T-helper 17 cell (primary cell): ENCODE data around the gene ANKRD2. TPM values are rescaled to one million over a fixed set of nuclear protein-coding genes. Genes with fewer than 3 reads are reported as not detected.
A peak's percentile ranks its signal among the peaks of the same experiment; 100 is the strongest.
"Not testable (repeated sequence)": the region's sequence is repeated elsewhere in the genome, so short reads cannot be mapped to it uniquely, and the experiment has no call there.

ENCODE experiments used
- ATAC-seq: fragments of 150-1000 bp; cut with Tn5 transposase; 2 replicates; pipeline ENCODE4 v1.10.0; 2021; ENCODE audit warnings: mild to moderate bottlenecking, moderate library complexity
- DNase-seq, 3 donors: peaks; one replicate each; pipeline versions ENCODE4 v3.0.0 to v3.0.0-alpha.2; 2020 to 2021
- H3K9me3 ChIP-seq: one replicate; pipeline ENCODE4 v1.7.0; 2013; ENCODE audit warnings: low read length, mild to moderate bottlenecking; ENCODE audit not compliant: control insufficient read depth, poor library complexity, severe bottlenecking
- H3K27ac Mint-ChIP-seq: one replicate; pipeline ENCODE4 v1.8.0; 2022; ENCODE audit warnings: mild to moderate bottlenecking, moderate library complexity, mixed read lengths
- H3K27me3 Mint-ChIP-seq: one replicate; pipeline ENCODE4 v1.8.0; 2022; ENCODE audit warnings: mixed read lengths
- H3K36me3 Mint-ChIP-seq: one replicate; pipeline ENCODE4 v1.8.0; 2022; ENCODE audit warnings: low read depth, mixed read lengths
- H3K4me1 Mint-ChIP-seq: one replicate; pipeline ENCODE4 v1.8.0; 2022; ENCODE audit warnings: mild to moderate bottlenecking, mixed read lengths
- H3K4me3 Mint-ChIP-seq: one replicate; pipeline ENCODE4 v1.8.0; 2022; ENCODE audit warnings: mild to moderate bottlenecking, moderate library complexity, mixed read lengths
- total RNA-seq, 4 donors: library from RNA in 2 of 4; stranded (reverse) in 2 of 4; gene quantifications; one replicate each; pipeline ENCODE4 v1.2.3 and lab custom pipeline; 2022 to 2026

ANKRD2 gene, protein sequence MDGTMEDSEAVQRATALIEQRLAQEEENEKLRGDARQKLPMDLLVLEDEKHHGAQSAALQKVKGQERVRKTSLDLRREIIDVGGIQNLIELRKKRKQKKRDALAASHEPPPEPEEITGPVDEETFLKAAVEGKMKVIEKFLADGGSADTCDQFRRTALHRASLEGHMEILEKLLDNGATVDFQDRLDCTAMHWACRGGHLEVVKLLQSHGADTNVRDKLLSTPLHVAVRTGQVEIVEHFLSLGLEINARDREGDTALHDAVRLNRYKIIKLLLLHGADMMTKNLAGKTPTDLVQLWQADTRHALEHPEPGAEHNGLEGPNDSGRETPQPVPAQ
- not detected for total RNA-seq
- 0 to 0.23 reads per million in 2 donors for total RNA-seq (lab: John Stamatoyannopoulos, UW)

DNA sequence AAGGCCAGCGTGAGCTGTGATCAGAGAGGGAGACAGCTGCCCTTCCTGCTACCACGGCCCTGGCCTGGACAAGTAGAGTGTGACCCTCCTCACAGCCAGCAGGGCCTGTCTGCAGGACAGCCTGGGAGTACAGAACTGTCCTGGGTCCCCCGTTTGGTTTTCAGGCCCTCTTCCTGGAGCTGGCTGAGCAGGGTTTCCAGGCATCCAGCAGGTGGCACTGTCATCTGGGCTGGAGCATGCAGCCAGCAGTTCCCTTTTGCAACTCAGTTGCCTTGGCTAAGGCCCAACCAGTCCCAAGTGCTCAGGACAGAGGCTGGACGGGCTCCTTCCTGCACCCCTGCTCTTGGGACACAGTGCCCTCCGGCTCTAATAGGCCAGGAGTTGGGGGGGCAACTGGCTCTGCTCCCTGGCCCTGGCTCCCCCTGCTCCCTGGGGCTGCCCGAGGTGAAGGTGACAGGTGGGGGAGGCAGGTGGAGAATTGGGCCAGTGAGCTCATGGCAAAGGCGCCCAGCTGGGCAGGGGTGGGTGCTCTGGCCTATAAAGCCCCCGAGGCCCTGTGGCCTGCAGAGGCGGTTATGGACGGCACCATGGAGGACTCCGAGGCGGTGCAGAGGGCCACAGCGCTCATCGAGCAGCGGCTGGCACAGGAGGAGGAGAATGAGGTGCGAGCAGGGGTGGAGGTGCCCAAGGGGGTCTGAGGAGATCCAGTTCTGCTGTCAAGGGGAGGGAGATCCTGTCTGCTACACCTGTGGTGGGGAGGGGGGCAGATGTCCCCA is at the start of gene ANKRD2:
Gene ANKRD2, plus strand, starts transcription at position 566 of the 776 bp plus-strand sequence. Its CDS starts 10 bp downstream, at position 576.
- Mint-ChIP-seq H3K27me3 (no peaks in the 10 kb centered on the region), H3K27ac (no peak within 1 kb of the TSS), H3K36me3 (no peaks in the 10 kb centered on the region), H3K4me3 (no peak within 1 kb of the TSS), H3K4me1 (no peaks in the 10 kb centered on the region)
- no peaks in the 10 kb centered on the region for H3K9me3 ChIP-seq
- DNase-seq (peak in 1 of 3 donors; percentile 34), ATAC-seq (peak; percentile 72)

DNA sequence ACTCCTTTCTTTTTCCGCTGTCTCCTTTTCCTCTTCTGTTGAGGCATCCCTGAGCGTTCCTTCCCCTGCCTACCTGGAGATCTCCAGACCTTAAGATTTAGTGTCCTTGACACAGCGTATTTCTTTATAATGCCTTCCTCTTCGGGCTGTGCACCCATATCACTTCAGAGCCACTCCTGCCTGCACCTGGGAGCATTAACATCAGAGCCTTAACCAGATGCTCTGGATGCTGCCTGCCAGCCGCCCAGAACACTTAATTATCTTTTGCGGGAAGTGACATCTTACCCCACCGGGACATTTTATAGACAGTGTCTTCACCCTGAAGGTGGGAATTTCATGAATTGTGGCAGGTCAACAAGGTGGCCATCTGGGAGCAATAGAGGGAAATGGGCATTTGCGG is 49.6 kb upstream of the ANKRD2 start:
- DNase-seq (no peak), ATAC-seq (no peak)
- Mint-ChIP-seq H3K4me1 (peaks cover 3% of the 10 kb centered on the region), H3K27ac (peak overlapping the region; percentile 47), H3K4me3 (no peak overlapping the region), H3K36me3 (no peaks in the 10 kb centered on the region), H3K27me3 (peaks cover 31% of the 10 kb centered on the region)
- no peaks in the 10 kb centered on the region for H3K9me3 ChIP-seq

DNA sequence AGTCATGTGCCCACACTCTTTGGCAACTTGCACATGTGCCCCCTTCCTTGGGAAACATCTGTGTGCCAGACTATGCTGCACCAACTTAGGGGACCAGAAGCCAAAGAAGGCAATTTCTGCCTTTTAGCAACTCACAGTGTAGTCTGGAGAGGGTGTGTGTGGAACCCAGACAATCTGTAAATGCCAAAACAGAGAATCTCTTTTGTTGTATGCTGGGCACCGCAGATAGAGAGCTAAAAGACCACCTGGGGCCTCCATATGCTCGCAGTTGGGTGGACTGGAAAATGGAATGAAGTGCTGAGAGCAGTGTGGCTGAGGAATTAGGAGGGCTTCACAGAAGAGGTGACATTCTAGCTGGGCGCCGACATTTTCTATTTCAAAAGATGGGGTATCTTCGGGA is 47.5 kb upstream of the ANKRD2 start:
- Mint-ChIP-seq H3K27me3 (peaks cover 19% of the 10 kb centered on the region), H3K4me1 (peaks cover 5% of the 10 kb centered on the region), H3K36me3 (peaks cover 3% of the 10 kb centered on the region), H3K4me3 (no peak overlapping the region), H3K27ac (no peak overlapping the region)
- DNase-seq: no peak
- H3K9me3 ChIP-seq: no peaks in the 10 kb centered on the region
- no peak for ATAC-seq

DNA sequence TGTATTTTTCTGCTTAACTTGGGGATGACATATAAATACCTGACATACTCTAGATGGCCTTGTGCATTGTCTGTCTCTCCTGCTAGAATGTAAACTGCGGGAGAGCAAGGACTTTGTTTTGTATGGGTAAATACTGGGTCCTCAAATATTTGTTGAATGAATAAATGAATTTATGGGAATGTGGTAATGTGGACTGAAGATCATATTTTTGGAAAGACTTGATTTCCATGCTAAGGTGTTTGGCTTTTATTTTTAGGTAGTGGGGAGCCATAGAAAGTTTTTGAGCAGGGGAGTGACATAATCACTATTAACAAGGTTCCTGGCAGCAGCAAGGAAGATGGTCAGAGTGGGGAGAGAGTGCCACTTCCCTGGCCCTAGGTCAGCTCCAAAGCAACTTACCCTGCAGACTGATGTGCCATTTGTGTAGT is 46.9 kb upstream of the ANKRD2 start:
- H3K27me3 Mint-ChIP-seq: peaks cover 19% of the 10 kb centered on the region
- no peaks in the 10 kb centered on the region for H3K9me3 ChIP-seq
- no peak for ATAC-seq

DNA sequence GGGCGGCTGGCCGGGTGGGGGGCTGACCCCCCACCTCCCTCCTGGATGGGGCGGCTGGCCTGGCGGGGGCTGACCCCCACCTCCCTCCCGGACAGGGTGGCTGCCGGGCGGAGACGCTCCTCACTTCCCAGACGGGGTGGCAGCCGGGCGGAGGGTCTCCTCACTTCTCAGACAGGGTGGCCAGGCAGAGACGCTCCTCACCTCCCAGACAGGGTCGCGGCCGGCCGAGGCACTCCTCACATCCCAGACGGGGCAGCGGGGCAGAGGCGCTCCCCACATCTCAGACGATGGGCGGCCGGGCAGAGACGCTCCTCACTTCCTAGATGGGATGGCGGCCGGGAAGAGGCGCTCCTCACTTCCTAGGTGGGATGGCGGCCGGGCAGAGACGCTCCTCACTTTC is 43.7 kb upstream of the ANKRD2 start:
- not testable (repeated sequence) for H3K4me1 Mint-ChIP-seq, H3K9me3 ChIP-seq, DNase-seq, H3K27me3 Mint-ChIP-seq, ATAC-seq, H3K4me3 Mint-ChIP-seq, H3K27ac Mint-ChIP-seq, H3K36me3 Mint-ChIP-seq

More for the DNA sequence above, 46.9 kb upstream of the ANKRD2 start:
- DNase-seq: no peak
- Mint-ChIP-seq H3K4me1 (peaks cover 5% of the 10 kb centered on the region), H3K36me3 (peaks cover 3% of the 10 kb centered on the region), H3K27ac (no peak overlapping the region), H3K4me3 (no peak overlapping the region)

DNA sequence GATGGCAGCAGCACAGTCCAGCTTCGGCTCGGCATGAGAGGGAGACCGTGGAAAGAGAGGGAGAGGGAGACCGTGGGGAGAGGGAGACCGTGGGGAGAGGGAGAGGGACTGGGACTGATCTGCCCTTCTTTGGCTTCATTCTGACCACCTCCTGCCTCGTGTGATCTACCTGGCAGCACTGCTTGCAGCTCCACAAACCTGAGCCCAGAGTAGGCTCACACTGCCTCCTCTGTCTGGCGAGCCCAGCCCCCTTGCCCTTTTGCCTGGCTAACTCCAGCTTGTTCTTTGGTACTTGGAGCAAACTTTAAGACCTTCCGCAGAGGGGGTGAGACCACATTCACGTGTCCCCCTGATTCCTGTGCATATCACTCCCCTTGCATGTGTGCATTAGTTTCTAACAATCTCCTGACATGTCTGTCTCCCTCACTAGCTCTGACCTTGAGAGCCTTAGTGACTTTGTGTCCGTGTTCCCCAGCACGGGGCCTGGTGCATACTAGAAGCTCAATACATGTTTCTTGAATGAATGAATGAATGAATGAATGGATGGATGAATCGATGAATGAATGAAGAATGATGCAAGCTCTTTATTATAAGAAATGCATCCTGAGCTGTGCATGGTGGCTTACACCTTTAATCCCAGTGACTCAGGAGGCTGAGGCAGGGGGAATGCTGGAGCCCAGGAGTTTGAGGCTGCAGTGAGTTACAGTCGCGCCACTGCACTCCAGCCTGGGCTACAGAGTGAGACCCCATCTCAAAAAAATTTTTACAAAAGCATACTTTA is 42.7 kb upstream of the ANKRD2 start:
- Mint-ChIP-seq H3K27ac (no peak overlapping the region), H3K36me3 (peaks cover 3% of the 10 kb centered on the region), H3K4me3 (no peak overlapping the region), H3K27me3 (peaks cover 1% of the 10 kb centered on the region), H3K4me1 (peaks cover 2% of the 10 kb centered on the region)
- H3K9me3 ChIP-seq: no peaks in the 10 kb centered on the region
- no peak for DNase-seq
- no peak for ATAC-seq

DNA sequence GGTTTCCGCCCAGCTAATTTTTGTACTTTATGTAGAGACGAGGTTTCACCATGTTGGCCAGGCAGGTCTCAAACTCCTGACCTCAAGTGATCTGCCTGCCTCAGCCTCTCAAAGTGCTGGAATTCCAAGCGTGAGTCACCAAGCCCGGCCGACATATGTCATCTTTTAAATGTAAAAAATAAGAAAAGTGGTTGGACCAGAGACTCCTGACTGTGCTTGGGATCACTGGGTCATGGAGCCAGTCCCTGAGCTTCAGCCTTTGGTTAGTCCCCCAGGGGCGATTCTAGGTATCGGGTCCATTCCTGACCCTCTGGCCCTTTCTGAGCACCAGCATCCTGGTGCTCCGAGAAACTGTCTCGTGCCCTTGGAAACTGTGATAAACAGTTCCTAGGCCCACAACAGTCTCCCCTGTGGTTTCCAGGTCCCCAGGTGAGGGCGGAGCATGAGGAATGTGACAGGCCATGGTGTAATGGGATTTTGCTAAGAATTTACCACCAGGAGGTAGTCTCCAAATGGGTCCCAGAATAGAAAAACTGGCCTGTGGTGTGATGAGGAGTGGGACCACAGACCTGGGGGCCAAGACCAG is 41.1 kb upstream of the ANKRD2 start:
- Mint-ChIP-seq H3K27ac (no peak overlapping the region), H3K27me3 (no peaks in the 10 kb centered on the region), H3K4me1 (peaks cover 2% of the 10 kb centered on the region), H3K4me3 (no peak overlapping the region), H3K36me3 (peaks cover 3% of the 10 kb centered on the region)
- no peak for ATAC-seq
- no peaks in the 10 kb centered on the region for H3K9me3 ChIP-seq
- DNase-seq: no peak

DNA sequence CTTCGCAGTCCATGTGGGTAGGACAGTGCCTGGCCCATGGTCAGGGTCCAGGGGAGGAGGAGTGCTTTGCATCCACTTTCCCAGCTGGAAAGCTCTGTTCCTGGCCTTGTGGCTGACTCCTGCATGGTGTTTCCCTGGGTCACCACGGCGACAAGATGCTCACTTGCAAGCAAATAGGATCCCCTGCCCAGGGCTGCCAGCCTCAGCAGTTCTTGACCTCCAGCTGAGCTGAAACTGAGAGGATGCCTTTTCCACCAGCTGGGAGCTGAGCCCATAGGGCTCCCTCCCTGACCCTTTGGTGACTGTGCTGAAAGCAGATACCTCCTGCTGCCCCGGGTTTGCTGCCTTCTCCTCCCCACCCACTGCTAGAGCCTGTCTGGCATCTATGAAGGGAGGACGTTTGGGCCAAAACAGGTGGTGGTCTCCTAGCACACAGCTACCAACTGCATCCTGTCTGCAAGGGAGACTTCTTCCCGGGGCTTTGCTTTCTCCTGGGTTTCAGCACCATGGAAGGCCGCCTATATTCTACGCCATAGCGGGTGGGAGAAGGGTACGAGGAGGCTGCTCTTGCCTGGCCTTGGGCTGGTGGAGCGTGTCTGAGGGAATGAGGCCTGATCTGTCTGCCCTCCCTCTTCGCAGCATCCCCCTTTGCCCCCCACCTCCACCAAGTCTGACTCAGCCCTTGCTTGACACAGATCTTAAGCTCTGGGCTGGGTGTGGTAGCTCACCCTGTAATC is 39.5 kb upstream of the ANKRD2 start:
- Mint-ChIP-seq H3K4me1 (peaks cover 2% of the 10 kb centered on the region), H3K4me3 (no peak overlapping the region), H3K27me3 (no peaks in the 10 kb centered on the region), H3K27ac (no peak overlapping the region), H3K36me3 (peaks cover 4% of the 10 kb centered on the region)
- no peaks in the 10 kb centered on the region for H3K9me3 ChIP-seq
- ATAC-seq (no peak), DNase-seq (no peak)

DNA sequence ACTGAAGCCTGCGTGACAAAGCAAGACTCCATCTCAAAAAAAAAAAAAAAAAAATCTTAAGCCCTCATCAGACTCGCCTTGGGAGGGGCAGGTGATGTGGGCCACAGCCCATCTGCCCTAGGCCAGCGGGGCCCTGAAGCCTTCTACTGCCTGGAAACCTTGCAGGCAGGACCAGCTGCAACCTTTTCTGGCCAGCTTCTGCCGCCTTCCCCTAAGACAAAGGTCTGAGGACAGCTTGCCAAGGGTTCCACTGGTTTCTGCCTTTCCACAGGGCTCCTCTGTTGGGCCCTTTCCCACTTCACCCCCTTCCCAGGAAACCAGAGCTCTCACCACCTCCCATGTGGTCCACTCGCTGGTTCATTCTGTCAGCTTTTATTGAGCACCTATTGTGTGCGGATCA is 38.7 kb upstream of the ANKRD2 start:
- Mint-ChIP-seq H3K4me3 (no peak overlapping the region), H3K27me3 (no peaks in the 10 kb centered on the region), H3K36me3 (peaks cover 4% of the 10 kb centered on the region), H3K27ac (no peak overlapping the region), H3K4me1 (peaks cover 2% of the 10 kb centered on the region)
- H3K9me3 ChIP-seq: no peaks in the 10 kb centered on the region
- ATAC-seq: no peak
- DNase-seq: no peak

DNA sequence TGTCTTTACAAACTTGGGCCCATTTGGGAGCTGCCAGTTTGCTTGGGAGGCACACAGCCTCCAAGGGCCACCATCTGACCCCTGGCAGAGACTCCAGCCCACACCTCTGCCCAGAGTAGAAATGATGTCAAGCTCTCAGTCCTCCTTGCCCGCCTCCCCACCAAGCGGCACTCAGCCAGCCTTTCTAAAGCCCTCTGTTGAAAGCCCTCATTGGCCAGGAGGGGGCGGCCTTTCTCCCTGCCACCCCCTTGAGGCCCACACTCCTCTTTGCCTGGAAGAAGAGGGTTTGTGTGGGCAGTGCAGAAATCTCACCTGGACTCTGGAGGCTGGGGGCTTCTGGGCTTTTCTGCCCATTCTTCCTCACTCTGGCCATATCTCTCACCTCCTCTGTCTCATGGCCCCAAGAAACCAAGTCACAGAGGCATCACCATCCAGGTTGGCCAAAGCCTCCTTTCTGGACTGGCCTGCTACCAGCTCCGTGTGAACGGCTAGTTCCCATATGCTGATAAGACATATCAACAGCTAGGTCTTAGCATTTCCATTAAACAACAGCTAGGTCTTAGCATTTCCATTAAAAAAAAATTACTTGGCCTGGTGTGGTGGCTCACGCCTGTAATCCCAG is 37.7 kb upstream of the ANKRD2 start:
- H3K9me3 ChIP-seq: no peaks in the 10 kb centered on the region
- H3K27me3 Mint-ChIP-seq: no peaks in the 10 kb centered on the region
- H3K4me3 Mint-ChIP-seq: no peak overlapping the region
- peak; percentile 50 for ATAC-seq
- peaks cover 3% of the 10 kb centered on the region for H3K36me3 Mint-ChIP-seq
- DNase-seq: no peak
- no peak overlapping the region for H3K27ac Mint-ChIP-seq
- H3K4me1 Mint-ChIP-seq: peaks cover 2% of the 10 kb centered on the region

DNA sequence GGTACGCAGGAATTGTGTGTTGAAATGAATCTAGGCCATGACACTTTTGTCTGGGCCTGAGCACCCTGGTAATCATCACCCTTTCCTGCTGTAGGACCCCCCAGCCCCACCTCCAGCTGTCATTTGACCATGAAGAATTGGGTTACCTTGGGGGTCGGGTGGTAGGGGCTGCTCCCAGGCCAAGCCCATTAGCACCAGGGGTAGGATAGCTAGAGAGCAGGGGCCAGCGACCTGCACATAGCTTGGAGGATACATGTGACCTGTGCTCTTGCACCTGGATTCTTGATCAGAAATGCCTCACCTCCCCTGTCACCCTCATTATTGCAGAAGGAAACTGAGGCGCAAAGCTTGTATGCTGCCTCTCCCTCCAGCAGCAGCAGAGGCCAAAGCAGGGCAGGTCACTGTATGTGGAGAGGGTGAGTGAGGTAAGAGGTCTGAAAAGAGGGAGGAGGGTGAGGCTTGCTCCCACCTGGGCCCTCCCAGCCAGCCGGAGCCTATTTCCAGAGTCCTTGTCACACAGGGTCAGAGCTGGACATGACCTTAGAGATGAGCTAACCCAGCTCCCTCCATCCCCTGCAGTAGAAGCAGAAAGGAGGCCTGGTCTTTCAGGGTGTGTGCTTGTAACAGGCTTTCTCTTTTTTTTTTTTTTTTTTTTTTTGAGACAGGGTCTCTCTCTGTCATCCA is 35.3 kb upstream of the ANKRD2 start:
- Mint-ChIP-seq H3K36me3 (peaks cover 2% of the 10 kb centered on the region), H3K4me1 (no peaks in the 10 kb centered on the region), H3K27me3 (no peaks in the 10 kb centered on the region), H3K27ac (no peak overlapping the region), H3K4me3 (no peak overlapping the region)
- ATAC-seq: no peak
- no peak for DNase-seq
- no peaks in the 10 kb centered on the region for H3K9me3 ChIP-seq

DNA sequence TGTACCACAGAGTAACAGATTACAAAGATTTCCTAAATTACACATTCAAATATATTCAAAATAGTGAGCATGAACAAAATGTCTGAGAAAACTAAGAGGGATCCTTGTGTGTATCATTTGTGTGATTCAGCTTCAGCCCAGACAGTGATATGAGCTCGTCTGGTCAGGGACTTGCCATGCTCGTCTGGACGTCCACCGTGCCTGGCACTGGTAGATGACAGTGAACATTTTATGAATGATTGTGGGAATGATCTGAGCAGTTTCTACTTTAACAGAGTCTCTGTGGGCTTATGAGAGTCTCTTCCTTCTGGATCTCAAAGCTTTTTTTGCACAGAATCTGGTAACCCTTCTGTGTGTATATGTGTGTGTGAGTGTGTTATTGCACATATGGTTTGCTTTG is 34.2 kb upstream of the ANKRD2 start:
- no peak for DNase-seq
- ATAC-seq: no peak
- peaks cover 2% of the 10 kb centered on the region for H3K36me3 Mint-ChIP-seq
- no peaks in the 10 kb centered on the region for H3K9me3 ChIP-seq
- H3K4me1 Mint-ChIP-seq: peaks cover 5% of the 10 kb centered on the region
- no peaks in the 10 kb centered on the region for H3K27me3 Mint-ChIP-seq
- no peak overlapping the region for H3K4me3 Mint-ChIP-seq
- H3K27ac Mint-ChIP-seq: no peak overlapping the region
